K562 (cell line): Measurements from ENCODE around the gene NFE2. TPM values are rescaled to one million over a fixed set of nuclear protein-coding genes. Genes with fewer than 3 reads are reported as not detected.

Source experiments
- CREB3L1 ChIP-seq: fragments of 450-650 bp; IDR thresholded peaks from 2 replicates; pipeline ENCODE4 v1.6.1; 2014; ENCODE audit warnings: low read depth, mild to moderate bottlenecking, moderate library complexity, borderline replicate concordance
- DPF2 ChIP-seq: fragments of 450-650 bp; IDR thresholded peaks from 2 replicates; pipeline ENCODE4 v1.6.1; 2016
- ELF4 ChIP-seq: fragments of 450-650 bp; formaldehyde crosslinking; IDR thresholded peaks from 2 replicates; pipeline ENCODE4 v1.4.0; 2022; ENCODE audit warnings: missing genetic modification characterization
- HLTF ChIP-seq: fragments of 450-650 bp; IDR thresholded peaks from 2 replicates; pipeline ENCODE4 v1.6.1; 2016
- HNRNPK ChIP-seq: fragments of 200-400 bp; formaldehyde crosslinking; IDR thresholded peaks from one replicate; pipeline ENCODE4 v1.6.1; 2018; ENCODE audit warnings: mild to moderate bottlenecking, low read depth, low read length; ENCODE audit not compliant: poor library complexity, severe bottlenecking
- NR3C1 ChIP-seq: sonication (generic); formaldehyde crosslinking; IDR thresholded peaks from 2 replicates; pipeline ENCODE4 v1.8.1; 2022; ENCODE audit warnings: missing genetic modification reagents
- PCBP1 ChIP-seq: fragments of 200-400 bp; formaldehyde crosslinking; IDR thresholded peaks from 2 replicates; pipeline ENCODE4 v1.6.1; 2018; ENCODE audit warnings: mild to moderate bottlenecking, low read depth, low read length; ENCODE audit not compliant: poor library complexity, severe bottlenecking
- PTTG1 ChIP-seq: fragments of 450-650 bp; IDR thresholded peaks from 2 replicates; pipeline ENCODE4 v1.6.1; 2016; ENCODE audit warnings: low read depth, mild to moderate bottlenecking, missing genetic modification characterization, missing compliant biosample characterization
- RHOXF2B ChIP-seq: fragments of 250-450 bp; sonication (Bioruptor Pico); conservative IDR thresholded peaks from 2 replicates; pipeline ENCODE4 v1.5.1; 2021
- SNRNP70 ChIP-seq: fragments of 200-400 bp; formaldehyde crosslinking; optimal IDR thresholded peaks from 2 replicates; pipeline ENCODE3; 2017; ENCODE audit warnings: low read depth, low read length
- U2AF1 ChIP-seq: fragments of 200-400 bp; formaldehyde crosslinking; optimal IDR thresholded peaks from 2 replicates; pipeline ENCODE3; 2017; ENCODE audit warnings: mild to moderate bottlenecking, low read depth, low read length, moderate library complexity
- ZBTB33 ChIP-seq: sonication (generic); formaldehyde crosslinking; IDR thresholded peaks from 2 replicates; pipeline ENCODE4 v1.8.1; 2023; ENCODE audit warnings: mild to moderate bottlenecking, missing genetic modification reagents
- ZBTB49 ChIP-seq: sonication (generic); formaldehyde crosslinking; IDR thresholded peaks from 2 replicates; pipeline ENCODE4 v1.8.0; 2022; ENCODE audit warnings: missing genetic modification reagents, mild to moderate bottlenecking, borderline replicate concordance
- ZNF282 ChIP-seq: sonication (generic); formaldehyde crosslinking; IDR thresholded peaks from 2 replicates; pipeline ENCODE4 v1.8.1; 2023; ENCODE audit warnings: missing genetic modification reagents
- ZNF347 ChIP-seq: fragments of 450-650 bp; formaldehyde crosslinking; IDR thresholded peaks from 2 replicates; pipeline ENCODE4 v1.4.0; 2020; ENCODE audit warnings: low read depth, mild to moderate bottlenecking, moderate library complexity
- ZNF408 ChIP-seq: fragments of 250-450 bp; sonication (Bioruptor Pico); IDR thresholded peaks from 2 replicates; pipeline ENCODE4 v1.4.0; 2020; ENCODE audit warnings: low read depth, mild to moderate bottlenecking, moderate library complexity
- polyA plus RNA-seq, 8 experiments: library from polyadenylated mRNA; depleted of rRNA in 4 of 8; stranded (reverse) in 5 of 8; unstranded in 3 of 8; fragments of >200 nt; fragmentation: Nextera tagmentation in 2 of 8; fragmentation: Illumina TruSeq in 1 of 8; extraction: Ambion mirVana in 2 of 8; extraction: Trizol in 1 of 8; gene quantifications; 2 replicates each; pipeline versions ENCODE4 v1.2.1 to v1.2.3, GENCODE V29; 2011 to 2014; ENCODE audit warnings: inconsistent platforms in 1 of 8, missing spikeins in 1 of 8
- total RNA-seq, 7 experiments: library from RNA; depleted of rRNA in 6 of 7; stranded (reverse); fragments of >200 nt in 6 of 7; fragmentation: Illumina TruSeq in 2 of 7; extraction: Trizol in 2 of 7; gene quantifications; 2 replicates each; pipeline versions ENCODE4 v1.2.1 to v1.2.3, GENCODE V29; 2011 to 2021; ENCODE audit warnings: low replicate concordance in 1 of 7
- TF ChIP-seq, protein P1 (sequence below), 3 experiments: IDR thresholded peaks in 2 of 3; conservative IDR thresholded peaks in 1 of 3; 2 replicates each; pipeline ENCODE4 v1.5.1; 2011 to 2012; ENCODE audit warnings: low read length in 3 of 3, mild to moderate bottlenecking in 3 of 3, control low read depth in 2 of 3, improper control_type of control experiment in 1 of 3, inconsistent platforms in 1 of 3, low read depth in 1 of 3, mixed read lengths in 1 of 3, moderate library complexity in 1 of 3; ENCODE audit not compliant: insufficient read depth in 2 of 3

Gene NFE2
- total and polyA plus RNA-seq, 9 of the 15 experiments (the other 6 are each of a cell fraction or from before 2014, with no cell fraction given): 12.3 to 282 (median 208) TPM

- TF ChIP-seq, protein P1, sequence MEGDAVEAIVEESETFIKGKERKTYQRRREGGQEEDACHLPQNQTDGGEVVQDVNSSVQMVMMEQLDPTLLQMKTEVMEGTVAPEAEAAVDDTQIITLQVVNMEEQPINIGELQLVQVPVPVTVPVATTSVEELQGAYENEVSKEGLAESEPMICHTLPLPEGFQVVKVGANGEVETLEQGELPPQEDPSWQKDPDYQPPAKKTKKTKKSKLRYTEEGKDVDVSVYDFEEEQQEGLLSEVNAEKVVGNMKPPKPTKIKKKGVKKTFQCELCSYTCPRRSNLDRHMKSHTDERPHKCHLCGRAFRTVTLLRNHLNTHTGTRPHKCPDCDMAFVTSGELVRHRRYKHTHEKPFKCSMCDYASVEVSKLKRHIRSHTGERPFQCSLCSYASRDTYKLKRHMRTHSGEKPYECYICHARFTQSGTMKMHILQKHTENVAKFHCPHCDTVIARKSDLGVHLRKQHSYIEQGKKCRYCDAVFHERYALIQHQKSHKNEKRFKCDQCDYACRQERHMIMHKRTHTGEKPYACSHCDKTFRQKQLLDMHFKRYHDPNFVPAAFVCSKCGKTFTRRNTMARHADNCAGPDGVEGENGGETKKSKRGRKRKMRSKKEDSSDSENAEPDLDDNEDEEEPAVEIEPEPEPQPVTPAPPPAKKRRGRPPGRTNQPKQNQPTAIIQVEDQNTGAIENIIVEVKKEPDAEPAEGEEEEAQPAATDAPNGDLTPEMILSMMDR (IDR thresholded peaks at IDR 0.05 in 2 of 3, conservative IDR thresholded peaks at IDR 0.05 in 1 of 3; ENCODE audit: insufficient read depth in 2 of 3, low read depth in 1 of 3, low read length in 3 of 3): peak; percentile 84 to 98 (median 87)
- TF ChIP-seq ZNF347 (CRISPR knock-in tag): no peak
- peak; percentile 100 for TF ChIP-seq CREB3L1
- TF ChIP-seq ZBTB49 (CRISPR knock-in tag): no peak
- no peak for TF ChIP-seq NR3C1 (CRISPR knock-in tag)
- TF ChIP-seq ZBTB33 (CRISPR knock-in tag): no peak
- no peak for TF ChIP-seq U2AF1
- peak; percentile 81; the same call in 1 of the 2 replicates for TF ChIP-seq ELF4 (CRISPR knock-in tag)
- no peak for TF ChIP-seq ZNF282 (CRISPR knock-in tag)
- peak; percentile 62; the same call in 1 of the 2 replicates for TF ChIP-seq HLTF
- TF ChIP-seq RHOXF2B (CRISPR knock-in tag): no peak; the same call in 1 of the 2 replicates
- TF ChIP-seq HNRNPK: no peak
- no peak for TF ChIP-seq PCBP1
- TF ChIP-seq DPF2: 0 out of 2 replicates have a peak, but pooled peaks have one; percentile 5
- no peak for TF ChIP-seq ZNF408 (CRISPR knock-in tag)
- no peak for TF ChIP-seq PTTG1
- no peak for TF ChIP-seq SNRNP70
These were observed 24.0 kb upstream of the NFE2 start, which contains the start of gene COPZ1 (continued) for GRCh38 chr12:54324617-54325441.
